GM21529 (cell line): ENCODE data around the gene TFG.

ENCODE experiments used
- ATAC-seq: cut with Tn5 transposase; IDR thresholded peaks from one replicate; pipeline ENCODE4 v1.9.1; 2021; ENCODE audit not compliant: unreplicated experiment

Gene TFG

GRCh38 chr3:100703865-100704264 is 5.4 kb upstream of the TFG start:
- ATAC-seq: no peak

GRCh38 chr3:100706365-100706764 is 2.9 kb upstream of the TFG start:
- no peak for ATAC-seq

DNA sequence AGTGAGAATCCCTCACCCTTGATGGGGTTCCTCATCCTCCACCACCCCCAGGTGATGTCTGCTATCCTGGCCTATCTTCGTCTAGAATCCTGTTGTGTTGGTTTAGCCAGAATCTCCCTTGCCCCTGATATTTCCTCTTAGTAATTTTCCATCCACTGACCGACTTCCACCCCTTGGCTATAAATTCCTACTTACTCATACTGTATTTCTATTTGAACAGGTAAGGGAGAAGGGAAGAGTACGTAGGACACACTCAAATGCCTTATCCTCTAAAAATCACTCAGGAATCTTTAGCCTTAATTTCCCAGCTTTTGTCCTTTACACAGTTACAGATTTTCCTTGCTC is 678 bp upstream of the TFG start:
- no peak for ATAC-seq

GRCh38 chr3:100709842-100710260 is 557 bp downstream of the TFG start:
- ATAC-seq: no peak

- ATAC-seq: peak; percentile 45
These were observed 1.1 kb downstream of the TFG start for GRCh38 chr3:100710261-100710968.

- ATAC-seq: no peak
These were observed 5.9 kb downstream of the TFG start for GRCh38 chr3:100715176-100715575.

GRCh38 chr3:100717063-100717462 is 7.8 kb downstream of the TFG start:
- ATAC-seq: no peak

GRCh38 chr3:100717637-100718487 is 8.6 kb downstream of the TFG start:
- ATAC-seq: no peak

DNA sequence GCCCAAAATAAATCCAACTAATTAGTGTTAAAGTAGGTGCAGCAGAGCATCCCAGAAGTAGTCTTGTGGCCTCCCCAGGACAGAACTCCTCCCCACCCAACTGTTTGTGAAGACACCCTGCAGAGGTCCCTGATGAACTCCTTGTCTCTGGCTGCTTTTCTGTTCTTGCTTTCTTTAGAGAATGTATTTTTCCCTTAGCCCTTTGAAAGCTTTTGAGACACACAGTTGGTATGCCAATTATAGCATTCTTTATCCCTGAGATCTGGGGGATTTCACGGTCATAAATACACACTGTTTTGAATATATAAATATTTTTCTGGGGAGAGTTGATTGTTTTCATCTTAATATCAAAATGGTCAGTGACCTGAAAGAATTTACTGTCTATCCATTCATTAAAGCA is 9.8 kb downstream of the TFG start:
- ATAC-seq: no peak

DNA sequence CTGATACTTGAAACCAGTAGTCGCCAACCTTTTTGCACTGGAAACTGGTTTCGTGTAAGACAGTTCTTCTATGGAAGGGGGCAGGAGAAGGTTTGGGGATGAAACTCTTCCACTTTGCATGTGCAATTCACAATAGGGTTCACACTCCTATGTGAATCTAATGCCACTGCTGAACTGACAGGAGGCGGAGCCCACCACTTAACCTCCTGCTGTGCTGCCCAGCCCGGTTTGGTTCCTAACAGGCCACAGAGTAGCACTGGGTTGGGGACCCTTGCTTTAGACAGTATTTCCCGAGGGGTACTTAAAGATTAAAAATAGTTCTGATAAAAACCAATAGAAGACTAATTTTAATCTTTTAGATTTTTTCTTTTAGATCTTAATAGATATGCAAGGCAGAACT is 11.1 kb downstream of the TFG start:
- no peak for ATAC-seq

GRCh38 chr3:100725935-100726513 is 16.7 kb downstream of the TFG start:
- ATAC-seq: no peak

DNA sequence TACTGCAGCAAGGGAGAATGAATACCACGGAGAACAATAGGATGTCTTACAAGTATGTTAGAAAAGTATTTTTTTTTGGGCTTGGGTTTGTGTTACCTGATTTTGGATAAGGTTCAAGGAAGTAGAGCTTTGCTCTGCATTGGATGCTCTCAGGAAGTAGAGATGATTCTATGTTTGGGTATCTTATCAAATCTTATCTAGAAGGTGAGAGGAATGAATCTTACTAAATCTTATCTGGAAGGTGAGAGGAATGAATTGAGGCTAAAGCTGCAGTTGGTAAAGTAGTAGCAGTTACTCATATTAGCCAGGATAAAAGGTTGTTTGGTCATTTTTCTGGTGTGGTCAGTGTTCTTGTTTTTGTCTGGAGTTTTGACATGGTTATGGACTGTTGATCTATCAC is 17.4 kb downstream of the TFG start:
- ATAC-seq: no peak

- ATAC-seq: peak; percentile 72
These were observed 21.2 kb downstream of the TFG start for GRCh38 chr3:100730524-100730923.

GRCh38 chr3:100732435-100732834 is 23.1 kb downstream of the TFG start:
- no peak for ATAC-seq

- no peak for ATAC-seq
These were observed 28.0 kb downstream of the TFG start for GRCh38 chr3:100737334-100737733.

- no peak for ATAC-seq
These were observed 30.9 kb downstream of the TFG start for GRCh38 chr3:100740207-100740606.

DNA sequence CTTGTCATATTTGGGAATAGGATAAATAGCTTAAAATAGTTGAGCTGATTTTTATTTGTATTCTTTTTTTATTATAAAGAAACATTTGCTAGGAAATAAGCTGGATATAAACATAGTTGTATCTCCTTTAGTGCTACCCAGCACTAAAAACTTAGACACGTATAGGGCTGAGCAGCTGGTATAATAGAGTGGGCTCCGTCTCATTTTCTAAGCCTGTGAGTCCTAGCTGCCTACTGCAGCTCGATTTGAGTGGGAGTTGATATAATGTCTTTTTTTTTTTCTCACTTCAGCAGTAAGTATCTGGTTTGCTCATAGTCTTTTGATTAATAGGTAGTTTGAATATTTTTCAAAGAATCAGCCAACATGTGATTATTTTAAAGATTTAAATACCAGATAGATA is 34.2 kb downstream of the TFG start:
- no peak for ATAC-seq

DNA sequence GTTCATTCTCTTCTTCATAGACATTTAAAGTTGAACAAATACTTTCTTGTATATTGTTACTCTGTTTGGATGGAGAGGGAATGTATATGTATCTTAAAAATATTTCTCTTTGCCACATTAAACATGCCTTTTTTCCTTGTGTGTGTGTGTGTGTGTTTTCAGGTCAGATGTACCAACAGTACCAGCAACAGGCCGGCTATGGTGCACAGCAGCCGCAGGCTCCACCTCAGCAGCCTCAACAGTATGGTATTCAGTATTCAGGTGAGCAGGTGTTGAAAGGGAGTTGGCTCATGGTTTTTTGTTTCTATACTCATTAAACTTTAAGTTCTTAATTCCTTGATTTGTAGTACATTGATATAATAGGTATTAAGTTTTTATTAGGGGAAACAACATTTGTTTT is 35.4 kb downstream of the TFG start:
- no peak for ATAC-seq

GRCh38 chr3:100745617-100746016 is 36.3 kb downstream of the TFG start:
- no peak for ATAC-seq

DNA sequence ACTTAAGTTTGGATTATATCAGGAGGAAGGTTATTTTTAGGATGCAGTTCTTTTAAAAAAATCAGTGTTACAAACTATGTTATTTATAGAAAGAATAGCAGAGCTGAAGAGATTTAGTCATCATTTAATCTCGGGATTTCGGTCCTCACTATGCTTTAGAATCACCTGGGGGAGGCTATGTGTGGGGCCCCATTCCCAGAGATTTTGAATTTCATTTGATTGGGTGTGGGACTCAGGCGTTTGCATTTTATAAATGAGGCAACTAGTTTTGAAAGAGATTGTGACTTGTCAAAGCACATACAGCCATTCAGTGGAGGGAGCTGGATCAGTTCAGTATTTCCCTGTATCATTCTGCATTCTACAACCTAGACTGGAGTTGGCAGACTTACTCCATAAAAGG is 36.8 kb downstream of the TFG start:
- no peak for ATAC-seq

- ATAC-seq: no peak
These were observed 38.9 kb downstream of the TFG start for GRCh38 chr3:100748220-100748619.

DNA sequence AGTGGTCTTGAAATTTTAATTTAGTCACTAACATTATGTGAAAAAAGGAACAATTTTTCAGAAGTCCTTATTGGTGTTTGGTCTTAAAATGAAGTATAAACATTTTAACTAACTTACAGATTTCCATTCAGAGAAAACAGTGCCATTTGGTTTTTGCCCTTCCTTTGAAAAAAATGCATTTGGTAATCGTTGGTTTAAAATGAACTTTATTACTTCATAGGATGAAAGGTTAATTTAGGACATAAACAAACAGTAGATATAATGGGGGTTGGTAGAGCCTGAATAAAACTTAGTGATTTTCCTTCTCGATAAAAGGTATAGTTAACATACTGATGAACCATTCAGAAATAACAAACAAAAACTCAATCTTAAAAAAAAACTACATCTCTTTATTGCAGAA is 39.7 kb downstream of the TFG start:
- no peak for ATAC-seq
